ENCODE measurements around the gene MTUS2. TPM values are rescaled to one million over a fixed set of nuclear protein-coding genes. Genes with fewer than 3 reads are reported as not detected.

The MTUS2 gene
- total and polyA plus RNA-seq, 2 experiments from 2014 or later = 0.27 to 0.38 TPM

- Histone ChIP-seq H3K4me3 (no peak overlapping the region), H3F3A (replicated peaks; ENCODE audit: low read depth) (no peaks in the 10 kb centered on the region), H3K79me2 (replicated peaks; ENCODE audit: insufficient read depth) (no peaks in the 10 kb centered on the region), H2AFZ (no peak overlapping the region), H3K36me3 (ENCODE audit: insufficient read depth) (no peaks in the 10 kb centered on the region), H3K4me1 (ENCODE audit: insufficient read depth) (no peaks in the 10 kb centered on the region), H3K27ac (ENCODE audit: low read depth) (no peak overlapping the region), H4K20me1 (replicated peaks; ENCODE audit: insufficient read depth) (no peaks in the 10 kb centered on the region), H3K9me2 (ENCODE audit: insufficient read depth) (no peaks in the 10 kb centered on the region), H3K4me2 (no peak overlapping the region), H3K27me3 (ENCODE audit: insufficient read depth) (no peaks in the 10 kb centered on the region)
- Mint-ChIP-seq H3K27ac (no peak overlapping the region), H3K4me3 (no peak overlapping the region), H3K9me3 (no peaks in the 10 kb centered on the region), H3K27me3 (ENCODE audit: insufficient read depth, low read depth, poor library complexity) (no peaks in the 10 kb centered on the region), H3K4me1 (peaks cover 4% of the 10 kb centered on the region; the same call in 1 of the 3 replicates), H3K36me3 (ENCODE audit: low read depth) (no peaks in the 10 kb centered on the region)
- DNase-seq (ENCODE audit: low spot score) = no peak
- TF ChIP-seq REST (IDR thresholded peaks at IDR 0.05; ENCODE audit: unreplicated experiment) = no peak
- no peak for TF ChIP-seq CTCF (conservative IDR thresholded peaks at IDR 0.05; ENCODE audit: low read depth in 2 of 2)
- TF ChIP-seq ZNF462 (CRISPR knock-in tag; IDR thresholded peaks at IDR 0.05) = no peak
- TF ChIP-seq ZNF331 (CRISPR knock-in tag; IDR thresholded peaks at IDR 0.05; ENCODE audit: low read depth) = no peak
- no peak for TF ChIP-seq NANOG (IDR thresholded peaks at IDR 0.05; ENCODE audit: borderline replicate concordance)
- no peak for TF ChIP-seq STAT1 (IDR thresholded peaks at IDR 0.05; ENCODE audit: unreplicated experiment)
- no peak for TF ChIP-seq ZNF114 (CRISPR knock-in tag; IDR thresholded peaks at IDR 0.05)
- no peak for TF ChIP-seq JUNB (IDR thresholded peaks at IDR 0.05; ENCODE audit: unreplicated experiment)
- TF ChIP-seq EZH2phosphoT487 (IDR thresholded peaks at IDR 0.05; ENCODE audit: unreplicated experiment) = no peak
- ATAC-seq = no peak
Observed at GRCh38 chr13:29159871-29160270, 339.7 kb downstream of the MTUS2 start.
